ENCODE results near the gene SNORC. TPM values are rescaled to one million over a fixed set of nuclear protein-coding genes. Genes with fewer than 3 reads are reported as not detected.

SNORC gene
- total RNA-seq, 3 donors from 2014 or later (not counting 1 experiment from before 2014, with no cell fraction given), result 0.47 to 1.0 (median 0.98) TPM

GRCh38 chr2:232925153-232925820 lies 55.2 kb downstream of the SNORC start:
- Mint-ChIP-seq H3K27ac (no peak overlapping the region), H3K4me1 (peaks cover 0 to 9% of the 10 kb centered on the region in 2 donors), H3K4me3 (peak overlapping the region; percentile 13), H3K36me3 (no peaks in the 10 kb centered on the region), H3K9me3 (no peaks in the 10 kb centered on the region), H3K27me3 (ENCODE audit: low read depth in 2 of 2) (peaks cover 35 to 44% of the 10 kb centered on the region in 2 donors)
- DNase-seq (no peak), ATAC-seq (no peak)
- no peak overlapping the region for H3K27ac ChIP-seq (ENCODE audit: low read length)
- TF ChIP-seq CTCF (IDR thresholded peaks at IDR 0.05), result no peak
- intact Hi-C loops (cut with micrococcal nuclease), result no loop called here
- no peaks in the 10 kb centered on the region for H3K9me3 ChIP-seq (ENCODE audit: control insufficient read depth, insufficient read depth, low read length)
- peaks cover 16% of the 10 kb centered on the region for H3K27me3 ChIP-seq (ENCODE audit: control insufficient read depth, insufficient read depth, low read length)
- H3K4me1 ChIP-seq (ENCODE audit: control insufficient read depth, insufficient read depth, low read length), result peaks cover 10% of the 10 kb centered on the region
- 41% methylated on average over 9 of the region's 11 CpGs for WGBS (ENCODE audit: insufficient coverage)
- H3K4me3 ChIP-seq (ENCODE audit: low read length), result no peak overlapping the region
- H3K36me3 ChIP-seq (ENCODE audit: control insufficient read depth, insufficient read depth, low read length), result no peaks in the 10 kb centered on the region

- peaks cover 35 to 40% of the 10 kb centered on the region in 2 donors for H3K27me3 Mint-ChIP-seq (ENCODE audit: low read depth in 2 of 2)
These were observed 55.7 kb downstream of the SNORC start for GRCh38 chr2:232925821-232926156.

DNA sequence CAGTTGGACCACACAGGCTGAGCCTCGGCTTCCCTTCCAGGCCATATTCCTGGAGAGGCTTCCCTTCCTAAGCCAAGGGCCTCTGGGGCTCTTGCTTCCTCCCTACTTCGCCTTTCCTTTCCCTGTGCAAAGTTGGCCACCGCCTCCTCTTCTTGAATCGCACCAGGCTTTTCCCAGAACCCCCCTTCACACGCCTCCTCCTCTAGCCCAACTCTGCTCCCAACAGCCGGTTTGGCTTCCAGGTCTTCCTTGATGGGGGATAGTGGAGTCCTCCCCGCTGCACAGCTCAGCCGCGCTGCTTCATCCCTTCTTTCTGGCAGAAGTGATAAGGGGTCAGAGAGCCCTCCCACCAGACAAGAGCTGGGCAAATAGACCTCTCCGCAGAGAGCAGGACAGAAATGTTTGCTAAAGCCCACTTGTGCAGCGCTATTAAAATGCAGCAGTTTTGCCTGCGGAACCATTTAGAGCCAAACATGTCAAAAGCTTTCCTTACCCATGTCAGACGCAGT lies 56.4 kb downstream of the SNORC start:
- H3K27ac Mint-ChIP-seq, result no peak overlapping the region
- no peak for DNase-seq
- intact Hi-C loops (cut with micrococcal nuclease), result no loop called here
- no peak overlapping the region for H3K27ac ChIP-seq (ENCODE audit: low read length)
- peaks cover 0 to 9% of the 10 kb centered on the region in 2 donors for H3K4me1 Mint-ChIP-seq
- no peaks in the 10 kb centered on the region for H3K36me3 Mint-ChIP-seq
- H3K9me3 Mint-ChIP-seq, result no peaks in the 10 kb centered on the region
- H3K4me3 Mint-ChIP-seq, result peak overlapping the region; percentile 73
- TF ChIP-seq CTCF (IDR thresholded peaks at IDR 0.05), result no peak
- no peak overlapping the region for H3K4me3 ChIP-seq (ENCODE audit: low read length)
- peaks cover 10% of the 10 kb centered on the region for H3K4me1 ChIP-seq (ENCODE audit: control insufficient read depth, insufficient read depth, low read length)
- 18% methylated on average over 13 of the region's 13 CpGs for WGBS (ENCODE audit: insufficient coverage)
- peaks cover 40 to 42% of the 10 kb centered on the region in 2 donors for H3K27me3 Mint-ChIP-seq (ENCODE audit: low read depth in 2 of 2)
- H3K9me3 ChIP-seq (ENCODE audit: control insufficient read depth, insufficient read depth, low read length), result no peaks in the 10 kb centered on the region
- peaks cover 16% of the 10 kb centered on the region for H3K27me3 ChIP-seq (ENCODE audit: control insufficient read depth, insufficient read depth, low read length)
- ATAC-seq, result no peak
- H3K36me3 ChIP-seq (ENCODE audit: control insufficient read depth, insufficient read depth, low read length), result no peaks in the 10 kb centered on the region

More at GRCh38 chr2:232925821-232926156, 55.7 kb downstream of the SNORC start:
- Mint-ChIP-seq H3K9me3 (no peaks in the 10 kb centered on the region), H3K27ac (no peak overlapping the region), H3K4me1 (peaks cover 0 to 9% of the 10 kb centered on the region in 2 donors), H3K4me3 (no peak overlapping the region), H3K36me3 (no peaks in the 10 kb centered on the region)
- DNase-seq (no peak), ATAC-seq (no peak)
- 36% methylated on average over 10 of the region's 11 CpGs for WGBS (ENCODE audit: insufficient coverage)
- Histone ChIP-seq H3K4me1 (ENCODE audit: control insufficient read depth, insufficient read depth, low read length) (peaks cover 10% of the 10 kb centered on the region), H3K36me3 (ENCODE audit: control insufficient read depth, insufficient read depth, low read length) (no peaks in the 10 kb centered on the region), H3K27ac (ENCODE audit: low read length) (no peak overlapping the region), H3K4me3 (ENCODE audit: low read length) (no peak overlapping the region), H3K27me3 (ENCODE audit: control insufficient read depth, insufficient read depth, low read length) (peaks cover 16% of the 10 kb centered on the region), H3K9me3 (ENCODE audit: control insufficient read depth, insufficient read depth, low read length) (no peaks in the 10 kb centered on the region)
- intact Hi-C loops (cut with micrococcal nuclease), result no loop called here
- no peak for TF ChIP-seq CTCF (IDR thresholded peaks at IDR 0.05)

Measured in natural killer cell (primary cell).